ENCODE results near the gene SAPCD1. TPM values are rescaled to one million over a fixed set of nuclear protein-coding genes. Genes with fewer than 3 reads are reported as not detected.

The SAPCD1 gene
- total RNA-seq, 2 experiments from 2014 or later = 11.3 to 13.2 TPM

Other genes starting within 250 kb of the SAPCD1 start
- not detected for gene MCCD1, start 233.7 kb upstream of the SAPCD1 start, total RNA-seq
- 100 to 1,000 TPM; 538 to 547 TPM for gene DDX39B, start 220.7 kb upstream of the SAPCD1 start, total RNA-seq
- 1 to 10 TPM; 1.4 to 1.6 TPM for gene ATP6V1G2, start 216.0 kb upstream of the SAPCD1 start, total RNA-seq
- gene NFKBIL1, start 215.0 kb upstream of the SAPCD1 start, total RNA-seq = 10 to 100 TPM; 18.5 to 21.5 TPM
- 100 to 1,000 TPM; 696 to 733 TPM for gene LTA, start 190.4 kb upstream of the SAPCD1 start, total RNA-seq
- 100 to 1,000 TPM; 165 to 167 TPM for gene TNF, start 187.1 kb upstream of the SAPCD1 start, total RNA-seq
- 100 to 1,000 TPM; 161 to 164 TPM for gene LTB, start 180.2 kb upstream of the SAPCD1 start, total RNA-seq
- 10 to 100 TPM; 15.7 to 16.9 TPM for gene LST1, start 176.4 kb upstream of the SAPCD1 start, total RNA-seq
- 10 to 100 TPM; 11.7 to 12.2 TPM for gene NCR3, start 169.7 kb upstream of the SAPCD1 start, total RNA-seq
- gene AIF1, start 147.4 kb upstream of the SAPCD1 start, total RNA-seq = 10 to 100 TPM; 26.1 to 29.0 TPM
- 100 to 1,000 TPM; 246 to 257 TPM for gene PRRC2A, start 141.9 kb upstream of the SAPCD1 start, total RNA-seq
- gene BAG6, start 110.0 kb upstream of the SAPCD1 start, total RNA-seq = 100 to 1,000 TPM; 351 to 354 TPM
- 1 to 10 TPM; 2.9 to 3.1 TPM for gene APOM, start 106.8 kb upstream of the SAPCD1 start, total RNA-seq
- 10 to 100 TPM; 15.8 to 16.9 TPM for gene C6orf47, start 101.9 kb upstream of the SAPCD1 start, total RNA-seq
- 10 to 100 TPM; 31.6 to 32.3 TPM for gene GPANK1, start 97.7 kb upstream of the SAPCD1 start, total RNA-seq
- 100 to 1,000 TPM; 227 to 234 TPM for gene CSNK2B, start 96.6 kb upstream of the SAPCD1 start, total RNA-seq
- 10 to 100 TPM in 1 of 2 experiments, 1 to 10 TPM in 1; 9.2 to 11.6 TPM for gene LY6G5B, start 92.7 kb upstream of the SAPCD1 start, total RNA-seq
- gene LY6G5C, start 81.6 kb upstream of the SAPCD1 start, total RNA-seq = 1 to 10 TPM; 1.4 to 1.8 TPM
- 10 to 100 TPM; 29.1 to 29.6 TPM for gene ABHD16A, start 59.3 kb upstream of the SAPCD1 start, total RNA-seq
- gene LY6G6F, start 55.8 kb upstream of the SAPCD1 start, total RNA-seq = not detected
- gene LY6G6D, start 47.3 kb upstream of the SAPCD1 start, total RNA-seq = not detected
- gene LY6G6C, start 40.9 kb upstream of the SAPCD1 start, total RNA-seq = not detected
- not detected for gene MPIG6B, start 39.3 kb upstream of the SAPCD1 start, total RNA-seq
- 1 to 10 TPM; 6.2 to 6.6 TPM for gene DDAH2, start 33.4 kb upstream of the SAPCD1 start, total RNA-seq
- 100 to 1,000 TPM; 430 to 442 TPM for gene CLIC1, start 26.1 kb upstream of the SAPCD1 start, total RNA-seq
- 10 to 100 TPM; 80.9 to 83.8 TPM for gene MSH5, start 22.7 kb upstream of the SAPCD1 start, total RNA-seq
- 1 to 10 TPM; 2.0 to 2.1 TPM for gene VWA7, start 14.7 kb downstream of the SAPCD1 start, total RNA-seq
- gene VARS1, start 33.1 kb downstream of the SAPCD1 start, total RNA-seq = 100 to 1,000 TPM; 141 to 153 TPM
- gene LSM2, start 44.3 kb downstream of the SAPCD1 start, total RNA-seq = 100 to 1,000 TPM; 142 to 143 TPM
- gene HSPA1L, start 52.6 kb downstream of the SAPCD1 start, total RNA-seq = 1 to 10 TPM; 2.0 TPM
- gene HSPA1A, start 52.9 kb downstream of the SAPCD1 start, total RNA-seq = 10 to 100 TPM; 68.5 to 69.9 TPM
- gene HSPA1B, start 65.1 kb downstream of the SAPCD1 start, total RNA-seq = 10 to 100 TPM; 59.5 to 62.3 TPM
- gene NEU1, start 100.2 kb downstream of the SAPCD1 start, total RNA-seq = 10 to 100 TPM; 13.0 to 13.4 TPM
- gene SLC44A4, start 116.3 kb downstream of the SAPCD1 start, total RNA-seq = under 1 TPM in 1 of 2 experiments, not detected in 1; 0.17 TPM
- 10 to 100 TPM; 45.5 to 46.0 TPM for gene EHMT2, start 135.0 kb downstream of the SAPCD1 start, total RNA-seq
- gene ZBTB12, start 139.4 kb downstream of the SAPCD1 start, total RNA-seq = 1 to 10 TPM; 1.8 to 2.0 TPM
- 1 to 10 TPM in 1 of 2 experiments, under 1 TPM in 1; 0.97 to 1.0 TPM for gene C2, start 165.1 kb downstream of the SAPCD1 start, total RNA-seq
- under 1 TPM; 0.76 to 0.82 TPM for gene CFB, start 183.4 kb downstream of the SAPCD1 start, total RNA-seq
- 10 to 100 TPM; 87.1 to 89.0 TPM for gene NELFE, start 196.3 kb downstream of the SAPCD1 start, total RNA-seq
- 100 to 1,000 TPM in 1 of 2 experiments, 10 to 100 TPM in 1; 95.7 to 101 TPM for gene SKIC2, start 196.5 kb downstream of the SAPCD1 start, total RNA-seq
- 10 to 100 TPM; 10.8 to 12.3 TPM for gene DXO, start 209.5 kb downstream of the SAPCD1 start, total RNA-seq
- 1 to 10 TPM; 4.5 to 4.8 TPM for gene C4A, start 219.4 kb downstream of the SAPCD1 start, total RNA-seq